Subcutaneous abdominal adipose tissue (tissue), 5 donors: ENCODE data around the gene SSTR5.

Source experiments
- H3K27ac ChIP-seq: one replicate; pipeline ENCODE4 v1.7.0; 2013; ENCODE audit warnings: low read depth, mild to moderate bottlenecking, inconsistent platforms, low read length, moderate library complexity
- H3K27me3 ChIP-seq, 5 donors: one replicate each; pipeline ENCODE4 v1.7.0; 2013; ENCODE audit warnings: low read length in 5 of 5, inconsistent platforms in 1 of 5; ENCODE audit not compliant: control insufficient read depth in 5 of 5, insufficient read depth in 4 of 5
- H3K36me3 ChIP-seq, 5 donors: one replicate each; pipeline ENCODE4 v1.7.0; 2013; ENCODE audit warnings: low read length in 5 of 5; ENCODE audit not compliant: control insufficient read depth in 5 of 5, insufficient read depth in 5 of 5
- H3K4me1 ChIP-seq, 5 donors: one replicate each; pipeline ENCODE4 v1.7.0; 2013; ENCODE audit warnings: low read length in 5 of 5, mild to moderate bottlenecking in 3 of 5, moderate library complexity in 1 of 5; ENCODE audit not compliant: control insufficient read depth in 5 of 5, insufficient read depth in 5 of 5
- H3K4me3 ChIP-seq, 5 donors: one replicate each; pipeline ENCODE4 v1.7.0; 2013; ENCODE audit warnings: low read length in 5 of 5, low read depth in 1 of 5
- H3K9ac ChIP-seq, 5 donors: one replicate each; pipeline ENCODE4 v1.7.0; 2013; ENCODE audit warnings: low read length in 5 of 5, mild to moderate bottlenecking in 4 of 5, moderate library complexity in 3 of 5
- H3K9me3 ChIP-seq, 5 donors: one replicate each; pipeline ENCODE4 v1.7.0; 2013; ENCODE audit warnings: low read length in 5 of 5; ENCODE audit not compliant: control insufficient read depth in 5 of 5
- donor health status: healthy.
- donor health status: healthy.
- donor health status: healthy.
- donor health status: healthy.
- donor health status: healthy.

The SSTR5 gene

GRCh38 chr16:1101133-1101532 is 28.6 kb downstream of the SSTR5 start:
- Histone ChIP-seq H3K4me3 (no peak overlapping the region), H3K36me3 (no peaks in the 10 kb centered on the region), H3K9me3 (no peaks in the 10 kb centered on the region), H3K4me1 (peaks cover 0 to 5% (median 4%) of the 10 kb centered on the region in 5 donors), H3K27me3 (peaks cover 41 to 73% (median 58%) of the 10 kb centered on the region in 5 donors), H3K9ac (no peak overlapping the region), H3K27ac (no peak overlapping the region)

GRCh38 chr16:1101573-1102332 is 29.2 kb downstream of the SSTR5 start:
- Histone ChIP-seq H3K4me1 (peaks cover 0 to 5% (median 4%) of the 10 kb centered on the region in 5 donors), H3K9me3 (no peaks in the 10 kb centered on the region), H3K36me3 (no peaks in the 10 kb centered on the region), H3K27me3 (peaks cover 43 to 70% (median 54%) of the 10 kb centered on the region in 5 donors), H3K27ac (no peak overlapping the region), H3K4me3 (no peak overlapping the region), H3K9ac (no peak overlapping the region)

- no peaks in the 10 kb centered on the region for H3K36me3 ChIP-seq
- H3K9ac ChIP-seq, result no peak overlapping the region
- peaks cover 0 to 5% (median 4%) of the 10 kb centered on the region in 5 donors for H3K4me1 ChIP-seq
- H3K27me3 ChIP-seq, result peaks cover 48 to 68% (median 57%) of the 10 kb centered on the region in 5 donors
- no peak overlapping the region for H3K4me3 ChIP-seq
- no peaks in the 10 kb centered on the region for H3K9me3 ChIP-seq
- no peak overlapping the region for H3K27ac ChIP-seq
Measured at GRCh38 chr16:1102333-1102700, 29.8 kb downstream of the SSTR5 start.

- Histone ChIP-seq H3K36me3 (no peaks in the 10 kb centered on the region), H3K4me3 (peak overlapping the region in 1 of 5 donors; percentile 40), H3K4me1 (peaks cover 0 to 5% (median 4%) of the 10 kb centered on the region in 5 donors), H3K9me3 (no peaks in the 10 kb centered on the region), H3K27me3 (peaks cover 54 to 68% (median 59%) of the 10 kb centered on the region in 5 donors), H3K9ac (no peak overlapping the region), H3K27ac (no peak overlapping the region)
Measured at GRCh38 chr16:1102921-1103635, 30.5 kb downstream of the SSTR5 start.

GRCh38 chr16:1103636-1103980 is 31.1 kb downstream of the SSTR5 start:
- H3K36me3 ChIP-seq, result no peaks in the 10 kb centered on the region
- H3K27ac ChIP-seq, result no peak overlapping the region
- H3K4me3 ChIP-seq, result no peak overlapping the region
- H3K27me3 ChIP-seq, result peaks cover 56 to 69% (median 64%) of the 10 kb centered on the region in 5 donors
- no peaks in the 10 kb centered on the region for H3K9me3 ChIP-seq
- no peak overlapping the region for H3K9ac ChIP-seq
- peaks cover 0 to 5% (median 4%) of the 10 kb centered on the region in 5 donors for H3K4me1 ChIP-seq

- no peak overlapping the region for H3K4me3 ChIP-seq
- peaks cover 0 to 3% (median 0%) of the 10 kb centered on the region in 5 donors for H3K9me3 ChIP-seq
- peaks cover 62 to 75% (median 66%) of the 10 kb centered on the region in 5 donors for H3K27me3 ChIP-seq
- peaks cover 0 to 5% (median 4%) of the 10 kb centered on the region in 5 donors for H3K4me1 ChIP-seq
- no peak overlapping the region for H3K27ac ChIP-seq
- no peaks in the 10 kb centered on the region for H3K36me3 ChIP-seq
- no peak overlapping the region for H3K9ac ChIP-seq
Measured at GRCh38 chr16:1105888-1106620, 33.5 kb downstream of the SSTR5 start.

- no peak overlapping the region for H3K4me3 ChIP-seq
- no peak overlapping the region for H3K27ac ChIP-seq
- peaks cover 57 to 71% (median 62%) of the 10 kb centered on the region in 5 donors for H3K27me3 ChIP-seq
- peaks cover 0 to 5% (median 4%) of the 10 kb centered on the region in 5 donors for H3K4me1 ChIP-seq
- no peak overlapping the region for H3K9ac ChIP-seq
- H3K9me3 ChIP-seq, result peaks cover 0 to 3% (median 0%) of the 10 kb centered on the region in 5 donors
- H3K36me3 ChIP-seq, result no peaks in the 10 kb centered on the region
Measured at GRCh38 chr16:1106659-1107058, 34.1 kb downstream of the SSTR5 start.

GRCh38 chr16:1107141-1107540 is 34.6 kb downstream of the SSTR5 start:
- no peaks in the 10 kb centered on the region for H3K36me3 ChIP-seq
- H3K4me3 ChIP-seq, result no peak overlapping the region
- H3K27ac ChIP-seq, result no peak overlapping the region
- no peak overlapping the region for H3K9ac ChIP-seq
- peaks cover 57 to 71% (median 62%) of the 10 kb centered on the region in 5 donors for H3K27me3 ChIP-seq
- H3K4me1 ChIP-seq, result peaks cover 0 to 5% (median 4%) of the 10 kb centered on the region in 5 donors
- H3K9me3 ChIP-seq, result peaks cover 0 to 3% (median 0%) of the 10 kb centered on the region in 5 donors

- peaks cover 0 to 3% (median 0%) of the 10 kb centered on the region in 5 donors for H3K9me3 ChIP-seq
Measured at GRCh38 chr16:1107731-1108130, 35.2 kb downstream of the SSTR5 start.

More at GRCh38 chr16:1107731-1108130, 35.2 kb downstream of the SSTR5 start:
- H3K4me3 ChIP-seq, result no peak overlapping the region
- H3K36me3 ChIP-seq, result no peaks in the 10 kb centered on the region
- no peak overlapping the region for H3K9ac ChIP-seq
- peaks cover 57 to 73% (median 66%) of the 10 kb centered on the region in 5 donors for H3K27me3 ChIP-seq
- no peak overlapping the region for H3K27ac ChIP-seq
- peaks cover 0 to 5% (median 4%) of the 10 kb centered on the region in 5 donors for H3K4me1 ChIP-seq
